NT2/D1 (cell line): ENCODE data around the gene TGM4.

Source experiments
- SUZ12 ChIP-seq: IDR thresholded peaks from 2 replicates; pipeline ENCODE4 v1.6.1; 2011; ENCODE audit not compliant: insufficient read length, insufficient read depth; ENCODE audit errors: extremely low read depth
- YY1 ChIP-seq: IDR thresholded peaks from 2 replicates; pipeline ENCODE4 v1.6.1; 2011; ENCODE audit not compliant: insufficient read length, insufficient read depth
- ZNF274 ChIP-seq: IDR thresholded peaks from 2 replicates; pipeline ENCODE4 v1.6.1; 2011; ENCODE audit warnings: mild to moderate bottlenecking, low read depth, low read length

GRCh38 chr3:44924457-44925084 lies 50.2 kb downstream of the TGM4 start:
- TF ChIP-seq ZNF274 (no peak), SUZ12 (no peak), YY1 (no peak)
